CD4-positive, alpha-beta T cell treated with Interleukin-2 at 100 ng/mL for 4 hours (primary cell): ENCODE data around the gene PC.

Source experiments
- DNase-seq: peaks from one replicate; pipeline ENCODE4 v3.0.0-alpha.2; 2020; ENCODE audit warnings: low spot score

PC gene

GRCh38 chr11:66912361-66912760, 45.8 kb downstream of the PC start:
- no peak for DNase-seq

- DNase-seq = no peak
These were observed 47.5 kb downstream of the PC start for GRCh38 chr11:66910669-66911068.

- no peak for DNase-seq
These were observed 48.2 kb downstream of the PC start for GRCh38 chr11:66910016-66910415.

- DNase-seq = no peak
These were observed 49.0 kb downstream of the PC start for GRCh38 chr11:66909181-66909580.

GRCh38 chr11:66907751-66908630, 50.2 kb downstream of the PC start:
- DNase-seq = no peak

- no peak for DNase-seq
These were observed 52.0 kb downstream of the PC start for GRCh38 chr11:66906061-66906733.

GRCh38 chr11:66905631-66906030, 52.6 kb downstream of the PC start:
- DNase-seq = no peak

- no peak for DNase-seq
These were observed 53.1 kb downstream of the PC start for GRCh38 chr11:66904981-66905521.

- DNase-seq = no peak
These were observed 53.6 kb downstream of the PC start for GRCh38 chr11:66904561-66904960.

- DNase-seq = no peak
These were observed 54.1 kb downstream of the PC start for GRCh38 chr11:66904055-66904454.

- no peak for DNase-seq
These were observed 55.6 kb downstream of the PC start for GRCh38 chr11:66902486-66903177.

- no peak for DNase-seq
These were observed 56.2 kb downstream of the PC start for GRCh38 chr11:66901964-66902390.

GRCh38 chr11:66894141-66894540, 64.0 kb downstream of the PC start:
- DNase-seq = no peak

GRCh38 chr11:66892911-66893310, 65.3 kb downstream of the PC start:
- DNase-seq = no peak

GRCh38 chr11:66891851-66892660, 66.1 kb downstream of the PC start:
- peak; percentile 22 for DNase-seq

GRCh38 chr11:66889960-66890359, 68.2 kb downstream of the PC start:
- no peak for DNase-seq

- no peak for DNase-seq
These were observed 69.9 kb downstream of the PC start for GRCh38 chr11:66888282-66888681.

- DNase-seq = no peak
These were observed 70.7 kb downstream of the PC start for GRCh38 chr11:66887526-66887925.

- no peak for DNase-seq
These were observed 71.4 kb downstream of the PC start for GRCh38 chr11:66886671-66887221.

- DNase-seq = no peak
These were observed 72.2 kb downstream of the PC start for GRCh38 chr11:66885950-66886440.

- DNase-seq = no peak
These were observed 72.7 kb downstream of the PC start for GRCh38 chr11:66885469-66885868.
